AG04449 (cell line): Measurements from ENCODE around the gene RARRES1.

ENCODE experiments used
- CTCF ChIA-PET: fragments of 350-600 bp; formaldehyde crosslinking; extraction: SDS; loops from one replicate; lab custom pipeline; 2021; ENCODE audit warnings: antibody characterized with exemption; lab: Yijun Ruan, JAX
- POLR2A ChIA-PET: fragments of 400-600, 350-600 bp; formaldehyde crosslinking; extraction: SDS; loops from one replicate; lab custom pipeline; 2020; ENCODE audit warnings: antibody characterized with exemption, inconsistent platforms; lab: Yijun Ruan, JAX
- DNase-seq: peaks from one replicate; pipeline ENCODE4 v3.0.0-alpha.2; 2010; ENCODE audit warnings: low read depth, low spot score
- H3K4me3 ChIP-seq: 2 replicates; pipeline ENCODE4 v1.5.1; 2011; ENCODE audit warnings: low read depth, mild to moderate bottlenecking, control low read depth, low read length
- TF ChIP-seq, protein P1 (sequence below): IDR thresholded peaks from one replicate; pipeline ENCODE4 v1.5.1; 2011; ENCODE audit warnings: mild to moderate bottlenecking, moderate library complexity, low read length, control low read depth, inconsistent platforms; ENCODE audit not compliant: insufficient read depth; ENCODE audit errors: missing control alignments

Gene RARRES1

DNA sequence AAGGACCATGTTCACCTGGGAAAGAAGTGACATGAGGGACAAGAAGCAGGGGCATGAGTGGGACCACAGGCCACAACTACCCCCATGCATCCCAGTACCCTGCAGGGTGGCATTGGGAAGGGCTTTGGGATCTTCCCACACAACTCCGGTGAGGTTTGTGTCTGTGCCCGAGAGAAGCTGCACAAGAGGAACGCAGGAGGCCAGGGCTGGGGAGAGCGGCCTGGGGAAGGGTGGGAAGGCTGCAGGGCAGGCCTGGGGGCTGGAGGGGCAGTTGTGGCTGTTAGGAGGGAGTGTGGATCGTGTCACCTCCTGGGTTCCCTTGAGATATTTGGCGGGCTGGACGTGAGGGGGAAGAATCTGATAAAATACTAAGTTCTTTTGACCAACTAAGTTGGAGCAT, 44.3 kb upstream of the RARRES1 start:
- ChIA-PET POLR2A (no interaction called here), CTCF (interaction anchor here (1.5 to 4.3 kb wide), 6 partner anchors 9 to 237 kb away, joined by 6 to 39 read pairs (median 16); no protein-coding TSS in a partner anchor)
- TF ChIP-seq, protein P1, sequence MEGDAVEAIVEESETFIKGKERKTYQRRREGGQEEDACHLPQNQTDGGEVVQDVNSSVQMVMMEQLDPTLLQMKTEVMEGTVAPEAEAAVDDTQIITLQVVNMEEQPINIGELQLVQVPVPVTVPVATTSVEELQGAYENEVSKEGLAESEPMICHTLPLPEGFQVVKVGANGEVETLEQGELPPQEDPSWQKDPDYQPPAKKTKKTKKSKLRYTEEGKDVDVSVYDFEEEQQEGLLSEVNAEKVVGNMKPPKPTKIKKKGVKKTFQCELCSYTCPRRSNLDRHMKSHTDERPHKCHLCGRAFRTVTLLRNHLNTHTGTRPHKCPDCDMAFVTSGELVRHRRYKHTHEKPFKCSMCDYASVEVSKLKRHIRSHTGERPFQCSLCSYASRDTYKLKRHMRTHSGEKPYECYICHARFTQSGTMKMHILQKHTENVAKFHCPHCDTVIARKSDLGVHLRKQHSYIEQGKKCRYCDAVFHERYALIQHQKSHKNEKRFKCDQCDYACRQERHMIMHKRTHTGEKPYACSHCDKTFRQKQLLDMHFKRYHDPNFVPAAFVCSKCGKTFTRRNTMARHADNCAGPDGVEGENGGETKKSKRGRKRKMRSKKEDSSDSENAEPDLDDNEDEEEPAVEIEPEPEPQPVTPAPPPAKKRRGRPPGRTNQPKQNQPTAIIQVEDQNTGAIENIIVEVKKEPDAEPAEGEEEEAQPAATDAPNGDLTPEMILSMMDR: no peak
- DNase-seq: no peak
- H3K4me3 ChIP-seq: no peak overlapping the region

GRCh38 chr3:158775426-158776410, 43.5 kb upstream of the RARRES1 start:
- TF ChIP-seq, protein P1: no peak
- no peak for DNase-seq
- CTCF ChIA-PET: interaction anchor here (3.0 kb wide), 1 partner anchor 15 kb away, joined by 39 read pairs; no protein-coding TSS in a partner anchor
- POLR2A ChIA-PET: no interaction called here
- H3K4me3 ChIP-seq: no peak overlapping the region

DNA sequence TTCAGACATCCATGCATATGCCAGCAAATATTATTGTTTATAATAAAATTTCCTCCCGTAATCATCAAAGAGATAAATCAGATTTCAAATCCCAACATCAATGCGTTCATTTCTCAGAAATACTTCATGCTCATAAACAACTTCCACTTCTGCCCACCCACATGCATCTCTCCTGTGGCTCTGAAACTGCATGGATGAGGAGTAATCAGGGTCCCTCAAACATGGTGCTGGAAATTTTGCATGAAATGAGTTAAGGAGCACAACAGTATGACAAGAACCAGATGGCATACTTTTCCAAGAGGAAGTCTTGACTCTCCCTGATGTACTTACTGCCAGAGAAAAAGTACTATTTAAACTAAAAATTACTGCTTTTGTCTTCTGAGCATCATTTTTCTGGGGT, 42.7 kb upstream of the RARRES1 start:
- TF ChIP-seq, protein P1: no peak
- H3K4me3 ChIP-seq: no peak overlapping the region
- ChIA-PET POLR2A (no interaction called here), CTCF (interaction anchor here (1.1 to 1.5 kb wide), 2 partner anchors 15 to 115 kb away, joined by 3 to 6 read pairs; no protein-coding TSS in a partner anchor)
- DNase-seq: no peak

GRCh38 chr3:158773845-158774830, 41.9 kb upstream of the RARRES1 start:
- ChIA-PET POLR2A (no interaction called here), CTCF (interaction anchor here (1.1 to 1.5 kb wide), 2 partner anchors 15 to 114 kb away, joined by 3 to 6 read pairs; no protein-coding TSS in a partner anchor)
- DNase-seq: no peak
- TF ChIP-seq, protein P1: no peak
- no peak overlapping the region for H3K4me3 ChIP-seq

- TF ChIP-seq, protein P1: no peak
- POLR2A ChIA-PET: no interaction called here
- CTCF ChIA-PET: no interaction called here
- no peak overlapping the region for H3K4me3 ChIP-seq
- DNase-seq: no peak
Observed at GRCh38 chr3:158773166-158773565, 40.9 kb upstream of the RARRES1 start.
